Ovary (tissue), 3 donors: Measurements from ENCODE around the gene BASP1.

ENCODE experiments used
- EP300 ChIP-seq: sonication (generic); formaldehyde crosslinking; IDR thresholded peaks from one replicate; pipeline ENCODE4 v1.6.1; 2017; ENCODE audit warnings: antibody characterized with exemption
- POLR2A ChIP-seq: fragments of 450-650 bp; IDR thresholded peaks from one replicate; pipeline ENCODE4 v1.6.1; 2017; ENCODE audit warnings: antibody characterized with exemption, mild to moderate bottlenecking, moderate library complexity
- TF ChIP-seq, protein P1 (sequence below), 3 donors: fragments of 450-650 bp in 2 of 3; fragments of 200-600 bp in 1 of 3; IDR thresholded peaks; one replicate each; pipeline versions ENCODE4 v1.5.1 to v1.8.0; 2016 to 2022; ENCODE audit warnings: antibody characterized with exemption in 3 of 3, mild to moderate bottlenecking in 1 of 3
- donor health status: DM: no; HTN: no; CAD: no.

DNA sequence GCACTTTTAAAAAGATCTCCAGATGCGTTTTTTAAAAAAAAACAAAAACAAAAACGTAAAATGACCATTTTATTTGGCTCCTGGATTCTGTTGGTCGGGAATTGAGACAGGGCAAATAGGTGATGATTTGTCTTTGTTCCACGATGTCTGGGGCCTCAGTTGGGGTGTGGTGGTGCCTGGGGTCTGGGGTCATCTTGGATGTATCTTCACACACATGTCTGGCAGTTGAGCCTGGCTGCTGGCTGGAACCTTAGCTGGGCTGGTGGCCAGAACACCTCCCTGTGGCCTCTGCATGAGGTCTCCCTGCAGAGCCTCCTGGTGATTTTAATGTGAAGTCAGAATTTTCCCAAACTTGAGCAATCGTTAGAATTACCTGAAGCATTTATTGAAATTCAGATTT lies 42.5 kb upstream of the BASP1 start:
- TF ChIP-seq, protein P1, sequence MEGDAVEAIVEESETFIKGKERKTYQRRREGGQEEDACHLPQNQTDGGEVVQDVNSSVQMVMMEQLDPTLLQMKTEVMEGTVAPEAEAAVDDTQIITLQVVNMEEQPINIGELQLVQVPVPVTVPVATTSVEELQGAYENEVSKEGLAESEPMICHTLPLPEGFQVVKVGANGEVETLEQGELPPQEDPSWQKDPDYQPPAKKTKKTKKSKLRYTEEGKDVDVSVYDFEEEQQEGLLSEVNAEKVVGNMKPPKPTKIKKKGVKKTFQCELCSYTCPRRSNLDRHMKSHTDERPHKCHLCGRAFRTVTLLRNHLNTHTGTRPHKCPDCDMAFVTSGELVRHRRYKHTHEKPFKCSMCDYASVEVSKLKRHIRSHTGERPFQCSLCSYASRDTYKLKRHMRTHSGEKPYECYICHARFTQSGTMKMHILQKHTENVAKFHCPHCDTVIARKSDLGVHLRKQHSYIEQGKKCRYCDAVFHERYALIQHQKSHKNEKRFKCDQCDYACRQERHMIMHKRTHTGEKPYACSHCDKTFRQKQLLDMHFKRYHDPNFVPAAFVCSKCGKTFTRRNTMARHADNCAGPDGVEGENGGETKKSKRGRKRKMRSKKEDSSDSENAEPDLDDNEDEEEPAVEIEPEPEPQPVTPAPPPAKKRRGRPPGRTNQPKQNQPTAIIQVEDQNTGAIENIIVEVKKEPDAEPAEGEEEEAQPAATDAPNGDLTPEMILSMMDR (IDR thresholded peaks at IDR 0.05), result no peak
- TF ChIP-seq POLR2A (no peak), EP300 (no peak)
